K562 (cell line): Measurements from ENCODE around the gene SLC31A2.
"Not testable (repeated sequence)": the region's sequence is repeated elsewhere in the genome, so short reads cannot be mapped to it uniquely, and the experiment has no call there.

Experiments
- CREB1 ChIP-seq, 2 experiments: sonication (generic) in 1 of 2; formaldehyde crosslinking in 1 of 2; IDR thresholded peaks; 2 replicates each; pipeline versions ENCODE4 v1.6.1 to v1.8.0; 2012 to 2022; ENCODE audit warnings: inconsistent platforms in 1 of 2, mild to moderate bottlenecking in 1 of 2, missing genetic modification reagents in 1 of 2, moderate library complexity in 1 of 2
- CTCF ChIP-seq, 3 experiments: IDR thresholded peaks in 2 of 3; conservative IDR thresholded peaks in 1 of 3; 2 replicates each; pipeline ENCODE4 v1.5.1; 2011 to 2012; ENCODE audit warnings: low read length in 3 of 3, mild to moderate bottlenecking in 3 of 3, control low read depth in 2 of 3, improper control_type of control experiment in 1 of 3, inconsistent platforms in 1 of 3, low read depth in 1 of 3, mixed read lengths in 1 of 3, moderate library complexity in 1 of 3; ENCODE audit not compliant: insufficient read depth in 2 of 3
- FOXK1 ChIP-seq: sonication (generic); formaldehyde crosslinking; IDR thresholded peaks from 2 replicates; pipeline ENCODE4 v1.8.0; 2022; ENCODE audit warnings: missing genetic modification reagents, mild to moderate bottlenecking, borderline replicate concordance
- NR2C2 ChIP-seq, 2 experiments: fragments of 200-800 bp in 1 of 2; sonication (Bioruptor generic) in 1 of 2; sonication (generic) in 1 of 2; formaldehyde crosslinking in 1 of 2; IDR thresholded peaks; 2 replicates each; pipeline versions ENCODE4 v1.6.1 to v1.8.0; 2016 to 2022; ENCODE audit warnings: mild to moderate bottlenecking in 1 of 2, missing compliant biosample characterization in 1 of 2, missing genetic modification characterization in 1 of 2, missing genetic modification reagents in 1 of 2
- RAD51 ChIP-seq: fragments of 450-650 bp; IDR thresholded peaks from 2 replicates; pipeline ENCODE4 v1.7.1; 2016; ENCODE audit warnings: low read depth, mild to moderate bottlenecking, borderline replicate concordance
- SIN3A ChIP-seq, 2 experiments: fragments of 150-350 bp in 1 of 2; IDR thresholded peaks; 2 replicates each; pipeline ENCODE4 v1.6.1; 2011 to 2016; ENCODE audit warnings: borderline replicate concordance in 2 of 2, low read depth in 2 of 2, low read length in 2 of 2, mild to moderate bottlenecking in 2 of 2, moderate library complexity in 2 of 2; ENCODE audit not compliant: control insufficient read depth in 1 of 2

GRCh38 chr9:113118829-113119228 is 32.0 kb upstream of the SLC31A2 start:
- TF ChIP-seq CTCF (IDR thresholded peaks at IDR 0.05 in 2 of 3, conservative IDR thresholded peaks at IDR 0.05 in 1 of 3; ENCODE audit: insufficient read depth in 2 of 3, low read depth in 1 of 3, low read length in 3 of 3); CREB1 (IDR thresholded peaks at IDR 0.05); CREB1 (CRISPR knock-in tag; IDR thresholded peaks at IDR 0.05); RAD51; NR2C2 (CRISPR knock-in tag; IDR thresholded peaks at IDR 0.05); NR2C2 (tag; IDR thresholded peaks at IDR 0.05); SIN3A (IDR thresholded peaks at IDR 0.05; ENCODE audit: borderline replicate concordance in 2 of 2, control insufficient read depth in 1 of 2, low read depth in 2 of 2, low read length in 2 of 2); FOXK1: not testable (repeated sequence)
